ENCODE results near the gene TAL1.

The TAL1 gene

GRCh38 chr1:47222476-47222875 is 9.5 kb downstream of the TAL1 start:
- 0 out of 2 replicates have a peak, but pooled peaks cover 4% of the 10 kb centered on the region for H3K4me1 ChIP-seq (ENCODE audit: insufficient read depth, low read length)
- no peak overlapping the region for H3K4me3 ChIP-seq (ENCODE audit: low read length)
- peaks cover 95% of the 10 kb centered on the region for H3K27me3 ChIP-seq (ENCODE audit: insufficient read depth, low read length)
- no peak overlapping the region for H3K9ac ChIP-seq (ENCODE audit: low read depth, low read length)
- no peaks in the 10 kb centered on the region for H3K9me3 ChIP-seq (ENCODE audit: insufficient read depth, low read depth, low read length)
- H3K27ac ChIP-seq (ENCODE audit: low read depth, low read length), result no peak overlapping the region
- no peaks in the 10 kb centered on the region for H3K36me3 ChIP-seq (ENCODE audit: insufficient read depth, low read length)
- WGBS, result 85% methylated on average over 3 of the region's 3 CpGs

GRCh38 chr1:47219590-47220220 is 12.3 kb downstream of the TAL1 start:
- Histone ChIP-seq H3K4me1 (ENCODE audit: insufficient read depth, low read length) (no peaks in the 10 kb centered on the region), H3K27ac (ENCODE audit: low read depth, low read length) (no peak overlapping the region), H3K9ac (ENCODE audit: low read depth, low read length) (no peak overlapping the region), H3K27me3 (ENCODE audit: insufficient read depth, low read length) (peaks cover 77% of the 10 kb centered on the region), H3K4me3 (ENCODE audit: low read length) (no peak overlapping the region), H3K36me3 (ENCODE audit: insufficient read depth, low read length) (no peaks in the 10 kb centered on the region), H3K9me3 (ENCODE audit: insufficient read depth, low read depth, low read length) (no peaks in the 10 kb centered on the region)
- 94% methylated on average over 25 of the region's 29 CpGs for WGBS

- H3K9ac ChIP-seq (ENCODE audit: low read depth, low read length), result no peak overlapping the region
- no peaks in the 10 kb centered on the region for H3K36me3 ChIP-seq (ENCODE audit: insufficient read depth, low read length)
- no peaks in the 10 kb centered on the region for H3K4me1 ChIP-seq (ENCODE audit: insufficient read depth, low read length)
- no peak overlapping the region for H3K27ac ChIP-seq (ENCODE audit: low read depth, low read length)
- no peak overlapping the region for H3K4me3 ChIP-seq (ENCODE audit: low read length)
- no peaks in the 10 kb centered on the region for H3K9me3 ChIP-seq (ENCODE audit: insufficient read depth, low read depth, low read length)
- WGBS, result 88% methylated on average over 4 of the region's 4 CpGs
- peaks cover 74% of the 10 kb centered on the region for H3K27me3 ChIP-seq (ENCODE audit: insufficient read depth, low read length)
Measured at GRCh38 chr1:47219001-47219400, 13.0 kb downstream of the TAL1 start.

GRCh38 chr1:47216278-47217059 is 15.6 kb downstream of the TAL1 start:
- Histone ChIP-seq H3K36me3 (ENCODE audit: insufficient read depth, low read length) (no peaks in the 10 kb centered on the region), H3K4me3 (ENCODE audit: low read length) (no peak overlapping the region), H3K27me3 (ENCODE audit: insufficient read depth, low read length) (peaks cover 57% of the 10 kb centered on the region), H3K9ac (ENCODE audit: low read depth, low read length) (no peak overlapping the region), H3K27ac (ENCODE audit: low read depth, low read length) (no peak overlapping the region), H3K4me1 (ENCODE audit: insufficient read depth, low read length) (no peaks in the 10 kb centered on the region), H3K9me3 (ENCODE audit: insufficient read depth, low read depth, low read length) (no peaks in the 10 kb centered on the region)
- 92% methylated on average over 12 of the region's 12 CpGs for WGBS

- Histone ChIP-seq H3K4me3 (ENCODE audit: low read length) (no peak overlapping the region), H3K4me1 (ENCODE audit: insufficient read depth, low read length) (no peaks in the 10 kb centered on the region), H3K27ac (ENCODE audit: low read depth, low read length) (no peak overlapping the region), H3K9me3 (ENCODE audit: insufficient read depth, low read depth, low read length) (no peaks in the 10 kb centered on the region), H3K36me3 (ENCODE audit: insufficient read depth, low read length) (no peaks in the 10 kb centered on the region), H3K9ac (ENCODE audit: low read depth, low read length) (no peak overlapping the region), H3K27me3 (ENCODE audit: insufficient read depth, low read length) (peaks cover 55% of the 10 kb centered on the region)
- WGBS, result 79% methylated on average over 4 of the region's 4 CpGs
Measured at GRCh38 chr1:47215713-47216112, 16.3 kb downstream of the TAL1 start.

GRCh38 chr1:47214549-47214948 is 17.5 kb downstream of the TAL1 start:
- WGBS, result 88% methylated on average over 3 of the region's 3 CpGs
- H3K27me3 ChIP-seq (ENCODE audit: insufficient read depth, low read length), result peaks cover 57% of the 10 kb centered on the region
- H3K36me3 ChIP-seq (ENCODE audit: insufficient read depth, low read length), result no peaks in the 10 kb centered on the region
- H3K4me1 ChIP-seq (ENCODE audit: insufficient read depth, low read length), result no peaks in the 10 kb centered on the region
- no peak overlapping the region for H3K27ac ChIP-seq (ENCODE audit: low read depth, low read length)
- H3K9me3 ChIP-seq (ENCODE audit: insufficient read depth, low read depth, low read length), result no peaks in the 10 kb centered on the region
- no peak overlapping the region for H3K4me3 ChIP-seq (ENCODE audit: low read length)
- H3K9ac ChIP-seq (ENCODE audit: low read depth, low read length), result no peak overlapping the region

GRCh38 chr1:47213230-47213963 is 18.6 kb downstream of the TAL1 start:
- peaks cover 57% of the 10 kb centered on the region for H3K27me3 ChIP-seq (ENCODE audit: insufficient read depth, low read length)

GRCh38 chr1:47212636-47213229 is 19.3 kb downstream of the TAL1 start:
- Histone ChIP-seq H3K27ac (ENCODE audit: low read depth, low read length) (no peak overlapping the region), H3K4me1 (ENCODE audit: insufficient read depth, low read length) (peaks cover 15% of the 10 kb centered on the region; the same call in 1 of the 2 replicates), H3K27me3 (ENCODE audit: insufficient read depth, low read length) (peaks cover 57% of the 10 kb centered on the region), H3K4me3 (ENCODE audit: low read length) (no peak overlapping the region), H3K9ac (ENCODE audit: low read depth, low read length) (no peak overlapping the region), H3K36me3 (ENCODE audit: insufficient read depth, low read length) (no peaks in the 10 kb centered on the region), H3K9me3 (ENCODE audit: insufficient read depth, low read depth, low read length) (no peaks in the 10 kb centered on the region)
- WGBS, result 92% methylated on average over 4 of the region's 4 CpGs

More at GRCh38 chr1:47213230-47213963, 18.6 kb downstream of the TAL1 start:
- no peak overlapping the region for H3K9ac ChIP-seq (ENCODE audit: low read depth, low read length)
- no peaks in the 10 kb centered on the region for H3K9me3 ChIP-seq (ENCODE audit: insufficient read depth, low read depth, low read length)
- no peaks in the 10 kb centered on the region for H3K36me3 ChIP-seq (ENCODE audit: insufficient read depth, low read length)
- H3K4me3 ChIP-seq (ENCODE audit: low read length), result no peak overlapping the region
- 73% methylated on average over 10 of the region's 11 CpGs for WGBS
- H3K4me1 ChIP-seq (ENCODE audit: insufficient read depth, low read length), result 0 out of 2 replicates have a peak, but pooled peaks cover 9% of the 10 kb centered on the region
- no peak overlapping the region for H3K27ac ChIP-seq (ENCODE audit: low read depth, low read length)

GRCh38 chr1:47211796-47212269 is 20.2 kb downstream of the TAL1 start:
- Histone ChIP-seq H3K9me3 (ENCODE audit: insufficient read depth, low read depth, low read length) (no peaks in the 10 kb centered on the region), H3K4me1 (ENCODE audit: insufficient read depth, low read length) (peaks cover 15% of the 10 kb centered on the region; the same call in 1 of the 2 replicates), H3K36me3 (ENCODE audit: insufficient read depth, low read length) (no peaks in the 10 kb centered on the region), H3K4me3 (ENCODE audit: low read length) (no peak overlapping the region), H3K9ac (ENCODE audit: low read depth, low read length) (no peak overlapping the region), H3K27ac (ENCODE audit: low read depth, low read length) (no peak overlapping the region), H3K27me3 (ENCODE audit: insufficient read depth, low read length) (peaks cover 62% of the 10 kb centered on the region)
- 62% methylated on average over 9 of the region's 9 CpGs for WGBS

GRCh38 chr1:47210666-47211065 is 21.4 kb downstream of the TAL1 start:
- Histone ChIP-seq H3K36me3 (ENCODE audit: insufficient read depth, low read length) (no peaks in the 10 kb centered on the region), H3K9me3 (ENCODE audit: insufficient read depth, low read depth, low read length) (no peaks in the 10 kb centered on the region), H3K27ac (ENCODE audit: low read depth, low read length) (no peak overlapping the region), H3K27me3 (ENCODE audit: insufficient read depth, low read length) (peaks cover 62% of the 10 kb centered on the region), H3K9ac (ENCODE audit: low read depth, low read length) (no peak overlapping the region), H3K4me1 (ENCODE audit: insufficient read depth, low read length) (peaks cover 15% of the 10 kb centered on the region; the same call in 1 of the 2 replicates), H3K4me3 (ENCODE audit: low read length) (no peak overlapping the region)
- WGBS, result 79% methylated on average over 3 of the region's 3 CpGs
